BE2C (cell line): ENCODE data around the gene DDB1.
A peak's percentile ranks its signal among the peaks of the same experiment; 100 is the strongest.

Experiments used
- DNase-seq: peaks from one replicate; pipeline ENCODE4 v3.0.0-alpha.2; 2020
- H3K27me3 ChIP-seq: fragments of 250-450 bp; sonication (Bioruptor Pico); 2 replicates; pipeline ENCODE4 v1.5.1; 2020; ENCODE audit warnings: mild to moderate bottlenecking
- H3K36me3 ChIP-seq: fragments of 250-450 bp; sonication (Bioruptor Pico); 2 replicates; pipeline ENCODE4 v1.5.1; 2020; ENCODE audit warnings: mild to moderate bottlenecking
- H3K4me1 ChIP-seq: fragments of 250-450 bp; sonication (Bioruptor Pico); 2 replicates; pipeline ENCODE4 v1.5.1; 2020
- H3K4me3 ChIP-seq: 2 replicates; pipeline ENCODE4 v1.5.1; 2011; ENCODE audit warnings: low read depth, low read length
- H3K9me3 ChIP-seq: fragments of 250-450 bp; sonication (Bioruptor Pico); 2 replicates; pipeline ENCODE4 v1.5.1; 2020
- CTCF ChIP-seq: IDR thresholded peaks from 2 replicates; pipeline ENCODE4 v1.5.1; 2012; ENCODE audit warnings: mild to moderate bottlenecking, low read depth, low read length

The DDB1 gene

GRCh38 chr11:61364012-61364675 lies 31.2 kb upstream of the DDB1 start:
- no peaks in the 10 kb centered on the region for H3K27me3 ChIP-seq
- peaks cover 7% of the 10 kb centered on the region for H3K4me1 ChIP-seq
- H3K4me3 ChIP-seq = no peak overlapping the region
- peaks cover 40% of the 10 kb centered on the region for H3K36me3 ChIP-seq
- no peak for DNase-seq
- TF ChIP-seq CTCF = no peak
- H3K9me3 ChIP-seq = no peaks in the 10 kb centered on the region

GRCh38 chr11:61362542-61362875 lies 29.6 kb upstream of the DDB1 start:
- H3K27me3 ChIP-seq = no peaks in the 10 kb centered on the region
- H3K4me1 ChIP-seq = peaks cover 5% of the 10 kb centered on the region; the same call in 1 of the 2 replicates
- H3K9me3 ChIP-seq = no peaks in the 10 kb centered on the region
- DNase-seq = no peak
- peak overlapping the region; percentile 76 for H3K4me3 ChIP-seq
- H3K36me3 ChIP-seq = peaks cover 26% of the 10 kb centered on the region
- TF ChIP-seq CTCF = no peak

- Histone ChIP-seq H3K9me3 (no peaks in the 10 kb centered on the region), H3K27me3 (no peaks in the 10 kb centered on the region), H3K36me3 (peaks cover 26% of the 10 kb centered on the region), H3K4me3 (peak within 1 kb of the TSS; percentile 76), H3K4me1 (peaks cover 4% of the 10 kb centered on the region; the same call in 1 of the 2 replicates)
- DNase-seq = peak; percentile 87
- no peak for TF ChIP-seq CTCF
Observed at GRCh38 chr11:61361741-61362541, 29.0 kb upstream of the DDB1 start, which contains the start of the genes CYB561A3 and TMEM138. CYB561A3 (minus strand) TSS chr11:61361882; CDS start chr11:61356713, 5,169 bp downstream. TMEM138 (plus strand) TSS chr11:61362374; CDS start chr11:61364391, 2,017 bp downstream.

DNA sequence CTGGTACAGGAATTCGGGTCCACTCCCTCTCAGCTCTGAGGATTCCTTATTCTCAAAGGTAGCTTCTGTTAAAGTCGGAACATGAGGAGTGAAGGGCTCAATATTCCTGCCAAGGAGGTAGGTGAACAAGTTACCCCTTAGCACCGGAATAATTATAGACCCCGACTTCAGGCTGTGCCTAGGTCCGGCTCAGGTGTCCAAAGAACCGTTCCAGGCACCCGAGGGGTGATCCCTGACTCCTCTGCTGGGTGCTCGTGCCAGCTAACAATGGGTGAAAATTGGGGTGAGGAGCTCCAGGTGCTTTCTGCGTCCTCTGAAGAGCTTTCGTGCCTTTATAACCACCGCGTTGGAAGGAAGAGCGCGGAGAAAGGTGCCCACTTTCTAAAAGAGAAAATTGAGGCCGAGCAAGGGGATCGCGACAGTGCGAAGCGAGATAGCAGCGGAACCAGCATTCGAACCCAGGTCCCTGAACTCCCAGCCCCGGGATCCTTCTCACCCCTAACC lies 28.4 kb upstream of the DDB1 start:
- H3K9me3 ChIP-seq = no peaks in the 10 kb centered on the region
- no peak for TF ChIP-seq CTCF
- H3K36me3 ChIP-seq = peaks cover 20% of the 10 kb centered on the region
- DNase-seq = no peak
- H3K4me1 ChIP-seq = no peaks in the 10 kb centered on the region
- no peaks in the 10 kb centered on the region for H3K27me3 ChIP-seq
- peak overlapping the region; percentile 76 for H3K4me3 ChIP-seq

DNA sequence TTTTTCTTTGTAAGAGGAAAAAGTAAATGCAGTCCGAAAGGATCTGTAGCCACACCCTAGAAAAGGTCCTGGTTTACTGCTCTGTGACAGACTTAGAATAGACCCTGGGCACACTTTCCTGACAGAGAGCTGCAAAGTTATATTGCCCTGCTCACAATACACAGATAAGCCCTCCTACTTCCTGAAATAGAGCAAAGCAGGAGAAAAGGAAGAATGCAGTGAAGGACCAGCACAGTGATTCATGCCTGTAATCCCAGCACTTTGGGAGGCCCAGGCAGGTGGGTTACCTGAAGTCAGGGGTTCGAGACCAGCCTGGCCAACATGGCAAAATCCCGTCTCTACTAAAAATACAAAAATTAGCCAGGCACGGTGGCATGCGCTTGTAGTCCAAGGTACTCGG lies 26.6 kb upstream of the DDB1 start:
- TF ChIP-seq CTCF = no peak
- H3K9me3 ChIP-seq = no peaks in the 10 kb centered on the region
- peaks cover 6% of the 10 kb centered on the region for H3K36me3 ChIP-seq
- no peaks in the 10 kb centered on the region for H3K27me3 ChIP-seq
- no peak overlapping the region for H3K4me3 ChIP-seq
- H3K4me1 ChIP-seq = no peaks in the 10 kb centered on the region
- DNase-seq = no peak

DNA sequence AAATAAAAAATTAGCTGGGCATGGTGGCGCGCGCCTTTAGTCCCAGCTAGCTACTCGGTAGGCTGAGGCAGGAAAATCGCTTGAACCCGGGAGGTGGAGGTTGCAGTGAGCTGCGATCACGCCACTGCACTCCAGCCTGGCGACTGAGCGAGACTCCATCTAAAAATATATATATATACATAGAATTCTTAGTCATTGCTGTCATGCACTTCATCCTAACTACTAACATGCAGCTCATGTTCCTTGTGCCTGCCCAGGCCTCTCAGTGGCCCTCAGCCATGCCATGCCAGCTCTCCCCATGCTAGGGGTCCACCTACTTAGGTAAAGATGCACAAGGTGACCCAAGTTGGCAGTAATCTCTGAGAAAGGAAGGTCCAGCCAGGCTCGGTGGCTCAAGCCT lies 25.7 kb upstream of the DDB1 start:
- H3K4me3 ChIP-seq = no peak overlapping the region
- H3K4me1 ChIP-seq = no peaks in the 10 kb centered on the region
- H3K9me3 ChIP-seq = no peaks in the 10 kb centered on the region
- no peak for TF ChIP-seq CTCF
- no peaks in the 10 kb centered on the region for H3K27me3 ChIP-seq
- H3K36me3 ChIP-seq = no peaks in the 10 kb centered on the region; the same call in 1 of the 2 replicates
- no peak for DNase-seq
